Keratinocyte (primary cell): ENCODE measurements around the gene CHID1. TPM values are rescaled to one million over a fixed set of nuclear protein-coding genes. Genes with fewer than 3 reads are reported as not detected.

ENCODE experiments used
- DNase-seq: peaks from one replicate; pipeline ENCODE4 v3.0.0-alpha.2; 2011; ENCODE audit warnings: low read depth, missing footprints, low spot score
- FAIRE-seq: peaks from 2 replicates; lab custom pipeline; 2011; peaks lifted over from hg19 to GRCh38; lab: Jason Lieb, UNC
- H2AFZ ChIP-seq: 2 replicates; pipeline ENCODE4 v1.6.0; 2012; ENCODE audit warnings: low read length, control low read depth, inconsistent platforms; ENCODE audit not compliant: control insufficient read depth
- H3K27ac ChIP-seq: 2 replicates; pipeline ENCODE4 v1.5.1; 2011; ENCODE audit warnings: low read length; ENCODE audit not compliant: control insufficient read depth, insufficient read depth
- H3K27me3 ChIP-seq: 3 replicates; pipeline ENCODE4 v1.6.0; 2011; ENCODE audit warnings: low read length; ENCODE audit not compliant: control insufficient read depth, insufficient read depth; ENCODE audit errors: extremely low read depth
- H3K36me3 ChIP-seq, 2 experiments: 2 replicates in 1 of 2; 3 replicates in 1 of 2; pipeline ENCODE4 v1.5.1; 2011; ENCODE audit warnings: low read length in 2 of 2, mild to moderate bottlenecking in 1 of 2; ENCODE audit not compliant: control insufficient read depth in 2 of 2, insufficient read depth in 2 of 2; ENCODE audit errors: extremely low read depth in 1 of 2
- H3K4me1 ChIP-seq: 3 replicates; pipeline ENCODE4 v1.5.1; 2011; ENCODE audit warnings: low read length; ENCODE audit not compliant: control insufficient read depth, insufficient read depth; ENCODE audit errors: extremely low read depth
- H3K4me2 ChIP-seq: 3 replicates; pipeline ENCODE4 v1.6.0; 2011; ENCODE audit warnings: low read depth, low read length; ENCODE audit not compliant: control insufficient read depth, insufficient read depth; ENCODE audit errors: extremely low read depth
- H3K4me3 ChIP-seq, 3 experiments: fragments of 200-600 bp in 1 of 3; sonication (generic) in 1 of 3; 2 replicates in 2 of 3; 3 replicates in 1 of 3; pipeline ENCODE4 v1.5.1; 2011 to 2016; ENCODE audit warnings: low read length in 3 of 3, mild to moderate bottlenecking in 3 of 3, control low read depth in 2 of 3, inconsistent platforms in 1 of 3, low read depth in 1 of 3, mixed read lengths in 1 of 3, mixed run types in 1 of 3, moderate library complexity in 1 of 3; ENCODE audit not compliant: control insufficient read depth in 2 of 3, insufficient read depth in 2 of 3; ENCODE audit errors: extremely low read depth in 1 of 3
- H3K79me2 ChIP-seq: 2 replicates; pipeline ENCODE4 v1.6.0; 2012; ENCODE audit warnings: low read length; ENCODE audit not compliant: control insufficient read depth, insufficient read depth
- H3K9ac ChIP-seq: 3 replicates; pipeline ENCODE4 v1.6.0; 2011; ENCODE audit warnings: low read length; ENCODE audit not compliant: control insufficient read depth, insufficient read depth; ENCODE audit errors: extremely low read depth
- H3K9me1 ChIP-seq: 3 replicates; pipeline ENCODE4 v1.6.0; 2011; ENCODE audit warnings: low read length; ENCODE audit not compliant: control insufficient read depth, insufficient read depth; ENCODE audit errors: extremely low read depth
- H3K9me3 ChIP-seq: 2 replicates; pipeline ENCODE4 v1.5.1; 2012; ENCODE audit warnings: low read depth, low read length; ENCODE audit not compliant: control insufficient read depth
- H4K20me1 ChIP-seq: 3 replicates; pipeline ENCODE4 v1.6.0; 2011; ENCODE audit warnings: low read length; ENCODE audit not compliant: control insufficient read depth, insufficient read depth; ENCODE audit errors: extremely low read depth
- EZH2 ChIP-seq: IDR thresholded peaks from one replicate; pipeline ENCODE4 v1.6.1; 2012; ENCODE audit warnings: inconsistent platforms, mild to moderate bottlenecking, low read length, moderate library complexity
- dilution Hi-C: fragments of 300-500 bp; cut with MboI; formaldehyde crosslinking; loops from one replicate; pipeline ENCODE4 v1.7.0; 2020; ENCODE audit warnings: low sequenced_read_pairs; ENCODE audit not compliant: extremely low pct_ligation_motif_present
- polyA plus RNA-seq, 5 experiments: library from polyadenylated mRNA; depleted of rRNA in 3 of 5; stranded (reverse) in 3 of 5; stranded (forward) in 1 of 5; unstranded in 1 of 5; fragments of >200 nt; gene quantifications; 1 replicate in 1 of 5; 2 replicates in 3 of 5; 3 replicates in 1 of 5; pipeline versions ENCODE4 v1.2.1 to v1.2.3, GENCODE V29; 2011 to 2012; ENCODE audit warnings: missing spikeins in 2 of 5, low read depth in 1 of 5, low replicate concordance in 1 of 5
- TF ChIP-seq, protein P1 (sequence below), 3 experiments: IDR thresholded peaks in 1 of 3; conservative IDR thresholded peaks in 1 of 3; optimal IDR thresholded peaks in 1 of 3; 2 replicates in 2 of 3; 3 replicates in 1 of 3; pipeline versions ENCODE3 to v1.5.1; 2011; ENCODE audit warnings: low read length in 3 of 3, mild to moderate bottlenecking in 3 of 3, moderate library complexity in 2 of 3, control low read depth in 1 of 3, inconsistent platforms in 1 of 3; ENCODE audit not compliant: insufficient read depth in 2 of 3; ENCODE audit errors: extremely low read depth in 1 of 3

The CHID1 gene
- polyA plus RNA-seq, 1 donor (not counting 4 experiments of a cell fraction or from before 2014, with no cell fraction given): 23.0 TPM

DNA sequence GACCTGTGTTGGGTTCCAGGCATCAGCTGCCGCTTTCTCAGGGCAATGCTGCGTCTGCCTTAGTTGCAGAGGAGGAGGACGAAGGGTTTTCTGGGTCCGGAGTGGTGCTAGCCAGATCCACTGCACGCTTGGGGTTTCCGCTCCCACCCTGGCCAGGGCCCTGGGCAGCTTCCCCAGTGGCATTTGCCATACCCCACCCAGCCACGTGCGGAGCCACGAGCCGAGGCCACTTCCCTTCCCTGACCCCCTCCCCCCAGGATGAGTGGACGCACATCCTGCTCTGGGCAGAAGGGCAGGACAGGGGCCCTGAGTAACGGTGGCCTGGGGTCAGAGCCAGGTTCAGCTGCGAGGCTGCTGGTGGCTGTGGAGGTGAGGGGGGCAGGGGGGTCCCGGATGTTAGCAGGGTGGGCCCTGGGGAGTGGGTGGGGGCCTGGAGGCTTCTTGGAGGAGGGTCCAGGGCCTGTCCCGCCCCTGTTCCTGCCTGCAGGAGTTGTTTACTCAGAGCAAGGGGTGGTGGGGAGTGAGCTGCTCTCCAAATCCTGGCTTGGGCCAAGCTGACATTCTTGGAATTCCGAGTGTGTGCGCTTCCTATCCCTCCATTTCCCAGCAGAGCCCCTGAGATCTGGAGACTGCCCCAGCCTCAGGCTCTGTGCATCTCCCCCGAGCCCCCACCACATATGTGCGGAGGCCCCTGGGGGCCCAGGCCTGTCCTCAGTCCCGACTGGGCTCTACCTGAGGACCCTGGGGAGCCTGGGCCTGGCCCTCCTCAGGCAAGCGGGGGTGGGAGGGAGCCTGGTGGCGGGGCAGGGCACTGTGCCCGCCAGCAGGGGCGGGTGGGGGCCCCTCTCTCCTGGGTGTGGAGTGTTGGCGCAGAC is 66.6 kb downstream of the CHID1 start:
- Histone ChIP-seq H4K20me1 (peaks cover 23% of the 10 kb centered on the region), H3K36me3 (peaks cover 6 to 20% of the 10 kb centered on the region in 2 experiments), H3K27ac (peak overlapping the region; percentile 74), H3K4me3 (peak overlapping the region; percentile 92 to 96 (median 95)), H3K9ac (peak overlapping the region; percentile 90), H3K79me2 (peaks cover 51% of the 10 kb centered on the region), H3K4me1 (peaks cover 62% of the 10 kb centered on the region), H3K9me3 (no peaks in the 10 kb centered on the region), H3K9me1 (peaks cover 5% of the 10 kb centered on the region), H3K4me2 (peak overlapping the region; percentile 90), H2AFZ (no peak overlapping the region), H3K27me3 (no peaks in the 10 kb centered on the region)
- TF ChIP-seq EZH2: no peak
- TF ChIP-seq, protein P1, sequence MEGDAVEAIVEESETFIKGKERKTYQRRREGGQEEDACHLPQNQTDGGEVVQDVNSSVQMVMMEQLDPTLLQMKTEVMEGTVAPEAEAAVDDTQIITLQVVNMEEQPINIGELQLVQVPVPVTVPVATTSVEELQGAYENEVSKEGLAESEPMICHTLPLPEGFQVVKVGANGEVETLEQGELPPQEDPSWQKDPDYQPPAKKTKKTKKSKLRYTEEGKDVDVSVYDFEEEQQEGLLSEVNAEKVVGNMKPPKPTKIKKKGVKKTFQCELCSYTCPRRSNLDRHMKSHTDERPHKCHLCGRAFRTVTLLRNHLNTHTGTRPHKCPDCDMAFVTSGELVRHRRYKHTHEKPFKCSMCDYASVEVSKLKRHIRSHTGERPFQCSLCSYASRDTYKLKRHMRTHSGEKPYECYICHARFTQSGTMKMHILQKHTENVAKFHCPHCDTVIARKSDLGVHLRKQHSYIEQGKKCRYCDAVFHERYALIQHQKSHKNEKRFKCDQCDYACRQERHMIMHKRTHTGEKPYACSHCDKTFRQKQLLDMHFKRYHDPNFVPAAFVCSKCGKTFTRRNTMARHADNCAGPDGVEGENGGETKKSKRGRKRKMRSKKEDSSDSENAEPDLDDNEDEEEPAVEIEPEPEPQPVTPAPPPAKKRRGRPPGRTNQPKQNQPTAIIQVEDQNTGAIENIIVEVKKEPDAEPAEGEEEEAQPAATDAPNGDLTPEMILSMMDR (optimal IDR thresholded peaks at IDR 0.05 in 1 of 3, IDR thresholded peaks at IDR 0.05 in 1 of 3, conservative IDR thresholded peaks at IDR 0.05 in 1 of 3; ENCODE audit: extremely low read depth in 1 of 3, insufficient read depth in 2 of 3, low read length in 3 of 3): peak in 1 of 3 experiments; percentile 5
- no peak for DNase-seq
- peak; percentile 60 for FAIRE-seq
- dilution Hi-C loops: no loop called here

DNA sequence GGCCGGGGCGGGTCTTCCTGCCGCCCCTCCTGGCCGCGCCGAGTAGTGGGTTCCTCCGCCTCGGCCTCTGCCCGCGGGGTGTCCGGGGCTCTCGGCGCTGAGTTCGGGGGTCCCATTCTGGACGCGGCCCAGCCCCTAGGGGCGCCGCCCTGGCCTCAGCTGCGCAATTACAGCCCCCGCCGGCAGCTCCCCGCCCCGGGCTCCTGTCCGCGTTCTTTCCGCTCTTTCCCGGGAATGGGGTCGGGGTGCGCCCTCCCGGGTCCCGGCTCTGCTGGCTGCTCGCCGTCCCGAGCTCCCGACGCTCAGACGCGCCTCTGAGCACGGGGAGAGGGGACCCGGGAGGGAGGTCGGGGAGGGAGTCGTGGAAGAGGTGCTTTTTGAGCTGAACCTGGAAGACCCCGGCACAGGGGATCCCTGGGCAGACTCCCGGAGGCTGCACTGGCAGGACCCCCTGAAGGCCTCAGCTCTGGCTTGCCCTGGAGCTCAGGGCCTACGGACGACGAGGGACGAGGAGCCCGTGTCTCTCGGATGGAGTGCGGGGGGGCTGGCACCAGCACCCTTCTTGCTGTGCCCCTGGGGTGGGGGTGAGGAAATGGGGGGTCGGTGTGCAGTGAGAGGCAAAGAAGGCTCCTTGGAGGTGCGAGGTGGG is 67.4 kb downstream of the CHID1 start:
- H3K9ac ChIP-seq: peak overlapping the region; percentile 90
- H3K4me2 ChIP-seq: peak overlapping the region; percentile 90
- TF ChIP-seq, protein P1 (optimal IDR thresholded peaks at IDR 0.05 in 1 of 3, IDR thresholded peaks at IDR 0.05 in 1 of 3, conservative IDR thresholded peaks at IDR 0.05 in 1 of 3; ENCODE audit: extremely low read depth in 1 of 3, insufficient read depth in 2 of 3, low read length in 3 of 3): no peak
- TF ChIP-seq EZH2: no peak
- peak overlapping the region; percentile 74 for H3K27ac ChIP-seq
- FAIRE-seq (no peak), DNase-seq (no peak)
- peaks cover 59% of the 10 kb centered on the region for H3K4me1 ChIP-seq
- no peaks in the 10 kb centered on the region for H3K9me3 ChIP-seq
- dilution Hi-C loops: no loop called here
- H3K4me3 ChIP-seq: peak overlapping the region; percentile 92 to 96 (median 95)
- H3K9me1 ChIP-seq: peaks cover 8% of the 10 kb centered on the region
- peaks cover 52% of the 10 kb centered on the region for H3K79me2 ChIP-seq
- no peak overlapping the region for H2AFZ ChIP-seq
- H4K20me1 ChIP-seq: peaks cover 19% of the 10 kb centered on the region
- peaks cover 11 to 25% of the 10 kb centered on the region in 2 experiments for H3K36me3 ChIP-seq
- H3K27me3 ChIP-seq: no peaks in the 10 kb centered on the region
